IMR-90 (cell line): Measurements from ENCODE around the gene NKAIN2. TPM values are rescaled to one million over a fixed set of nuclear protein-coding genes. Genes with fewer than 3 reads are reported as not detected.

Experiments
- ATAC-seq: fragments of 200-7000 bp; cut with Tn5 transposase; 2 replicates; pipeline ENCODE4 v1.9.1; 2020; ENCODE audit warnings: low read depth, mild to moderate bottlenecking, moderate library complexity
- BruUV-seq: library from RNA; stranded (reverse); fragments of 400-500 nt; replicated peaks from 2 replicates; lab custom pipeline; 2021; lab: Mats Ljungman, UMichigan
- CTCF ChIA-PET: fragments of 300-600 bp; formaldehyde crosslinking; extraction: SDS; loops from one replicate; lab custom pipeline; 2021; ENCODE audit warnings: antibody characterized with exemption; lab: Yijun Ruan, JAX
- POLR2A ChIA-PET: fragments of 300-600 bp; sonication (Branson Sonifier 250); formaldehyde crosslinking; loops from one replicate; lab custom pipeline; 2022; ENCODE audit warnings: antibody characterized with exemption; ENCODE audit not compliant: unreplicated experiment; lab: Charles Lee
- DNase-seq: peaks from one replicate; pipeline ENCODE4 v3.0.0; 2013
- H2AFZ ChIP-seq: replicated peaks from 2 replicates; pipeline ENCODE3; 2013; ENCODE audit warnings: low read length, mild to moderate bottlenecking; ENCODE audit not compliant: poor library complexity
- H2AK5ac ChIP-seq: 2 replicates; pipeline ENCODE4 v1.6.1; 2013; ENCODE audit warnings: low read depth, low read length, inconsistent platforms
- H2AK9ac ChIP-seq: replicated peaks from 2 replicates; pipeline ENCODE3; 2013; ENCODE audit warnings: mild to moderate bottlenecking, low read depth, low read length, moderate library complexity; ENCODE audit not compliant: poor library complexity
- H2BK120ac ChIP-seq: 2 replicates; pipeline ENCODE4 v1.6.1; 2013; ENCODE audit warnings: low read depth, low read length, inconsistent platforms
- H2BK15ac ChIP-seq: 3 replicates; pipeline ENCODE4 v1.6.1; 2013; ENCODE audit warnings: low read depth, low read length, inconsistent platforms
- H2BK20ac ChIP-seq: 2 replicates; pipeline ENCODE4 v1.6.1; 2013; ENCODE audit warnings: low read depth, mild to moderate bottlenecking, inconsistent platforms, low read length, moderate library complexity
- H2BK5ac ChIP-seq: 2 replicates; pipeline ENCODE4 v1.6.1; 2013; ENCODE audit warnings: mild to moderate bottlenecking, low read depth, low read length, inconsistent platforms; ENCODE audit not compliant: poor library complexity, severe bottlenecking
- H3K14ac ChIP-seq: replicated peaks from 2 replicates; pipeline ENCODE4 v1.6.1; 2013; ENCODE audit warnings: low read depth, low read length, inconsistent platforms
- H3K18ac ChIP-seq: 2 replicates; pipeline ENCODE4 v1.6.1; 2013; ENCODE audit warnings: low read depth, low read length, control low read depth
- H3K23ac ChIP-seq: 2 replicates; pipeline ENCODE4 v1.6.1; 2013; ENCODE audit warnings: low read depth, low read length, inconsistent platforms
- H3K27ac ChIP-seq: 2 replicates; pipeline ENCODE4 v1.5.1; 2013; ENCODE audit warnings: mild to moderate bottlenecking, control low read depth, low read length; ENCODE audit not compliant: insufficient read depth
- H3K27me3 ChIP-seq: 2 replicates; pipeline ENCODE4 v1.6.1; 2013; ENCODE audit warnings: low read length; ENCODE audit not compliant: control insufficient read depth, insufficient read depth
- H3K36me3 ChIP-seq: 2 replicates; pipeline ENCODE4 v1.6.1; 2013; ENCODE audit warnings: low read length, mixed read lengths; ENCODE audit not compliant: control insufficient read depth, insufficient read depth
- H3K4ac ChIP-seq: 2 replicates; pipeline ENCODE4 v1.6.1; 2013; ENCODE audit warnings: low read depth, low read length, inconsistent platforms
- H3K4me1 ChIP-seq: 2 replicates; pipeline ENCODE4 v1.6.1; 2013; ENCODE audit warnings: low read length, mixed read lengths; ENCODE audit not compliant: control insufficient read depth, insufficient read depth
- H3K4me2 ChIP-seq: 2 replicates; pipeline ENCODE4 v1.6.1; 2013; ENCODE audit warnings: low read depth, mild to moderate bottlenecking, control low read depth, low read length, moderate library complexity
- H3K4me3 ChIP-seq: 2 replicates; pipeline ENCODE4 v1.5.1; 2013; ENCODE audit warnings: low read depth, mild to moderate bottlenecking, control low read depth, low read length, moderate library complexity; ENCODE audit not compliant: insufficient read depth
- H3K56ac ChIP-seq: 2 replicates; pipeline ENCODE4 v1.6.1; 2013; ENCODE audit warnings: low read length, inconsistent platforms; ENCODE audit not compliant: insufficient read depth; ENCODE audit errors: extremely low read depth
- H3K79me1 ChIP-seq, 2 experiments: 2 replicates each; pipeline ENCODE4 v1.6.1; 2013; ENCODE audit warnings: low read length in 2 of 2, inconsistent platforms in 1 of 2, low read depth in 1 of 2
- H3K9ac ChIP-seq: 2 replicates; pipeline ENCODE4 v1.6.1; 2013; ENCODE audit warnings: low read depth, low read length, control low read depth
- H3K9me1 ChIP-seq: 2 replicates; pipeline ENCODE4 v1.6.1; 2013; ENCODE audit warnings: low read length, inconsistent platforms; ENCODE audit not compliant: insufficient read depth
- H3K9me3 ChIP-seq: 2 replicates; pipeline ENCODE4 v1.6.1; 2013; ENCODE audit warnings: low read length; ENCODE audit not compliant: control insufficient read depth, insufficient read depth
- H4K20me1 ChIP-seq: 2 replicates; pipeline ENCODE4 v1.6.1; 2013; ENCODE audit warnings: low read length, inconsistent platforms; ENCODE audit not compliant: insufficient read depth
- H4K5ac ChIP-seq: 2 replicates; pipeline ENCODE4 v1.6.1; 2013; ENCODE audit warnings: mild to moderate bottlenecking, low read depth, low read length, control low read depth
- H4K8ac ChIP-seq, 2 experiments: 2 replicates each; pipeline ENCODE4 v1.6.1; 2013; ENCODE audit warnings: low read depth in 2 of 2, low read length in 2 of 2, control low read depth in 1 of 2, inconsistent platforms in 1 of 2
- H4K91ac ChIP-seq: 2 replicates; pipeline ENCODE4 v1.6.1; 2013; ENCODE audit warnings: low read depth, low read length, inconsistent platforms; ENCODE audit not compliant: insufficient read depth
- CEBPB ChIP-seq: IDR thresholded peaks from 2 replicates; pipeline ENCODE4 v1.6.1; 2012; ENCODE audit warnings: low read depth, low read length, improper control_type of control experiment
- ELK1 ChIP-seq: fragments of 150-350 bp; IDR thresholded peaks from 2 replicates; pipeline ENCODE4 v1.6.1; 2016; ENCODE audit warnings: low read depth, mild to moderate bottlenecking, low read length, moderate library complexity, borderline replicate concordance
- MXI1 ChIP-seq: IDR thresholded peaks from 2 replicates; pipeline ENCODE4 v1.6.1; 2012; ENCODE audit warnings: low read depth, mild to moderate bottlenecking, low read length, moderate library complexity, borderline replicate concordance
- RAD21 ChIP-seq: IDR thresholded peaks from 2 replicates; pipeline ENCODE4 v1.6.1; 2012; ENCODE audit warnings: low read length, improper control_type of control experiment
- RFX5 ChIP-seq: IDR thresholded peaks from 2 replicates; pipeline ENCODE4 v1.8.0; 2012; ENCODE audit warnings: low read depth, mild to moderate bottlenecking, low read length, moderate library complexity
- SMC3 ChIP-seq: fragments of 150-350 bp; IDR thresholded peaks from 2 replicates; pipeline ENCODE4 v1.6.1; 2016; ENCODE audit warnings: low read depth, mild to moderate bottlenecking, antibody characterized with exemption, low read length, moderate library complexity
- WGBS, 2 experiments: methylation state at CpG; one replicate each; pipeline versions ENCODE4 v1.1.5 to v1.1.7; 2013; ENCODE audit warnings: missing lambda C conversion rate in 2 of 2; ENCODE audit not compliant: insufficient read length in 1 of 2; ENCODE audit errors: extremely low coverage in 2 of 2; 5-methylcytosine and 5-hydroxymethylcytosine counted together
- dilution Hi-C: fragments of 300-500 bp; cut with HindIII; formaldehyde crosslinking; loops from one replicate; pipeline ENCODE4 v1.14.3; 2018; ENCODE audit warnings: low sequenced_read_pairs; ENCODE audit not compliant: unreplicated experiment
- in situ Hi-C: fragments of 300-500 bp; cut with MboI; formaldehyde crosslinking; loops from 3 replicates; pipeline ENCODE4 v1.14.3; 2019; ENCODE audit warnings: low sequenced_read_pairs, inconsistent platforms, mixed read lengths
- intact Hi-C: fragments of 100-400 bp; cut with micrococcal nuclease; formaldehyde crosslinking; loops from 2 replicates; pipeline ENCODE4 v1.10.0; 2022
- polyA plus RNA-seq, 3 experiments: library from polyadenylated mRNA; depleted of rRNA; stranded (reverse); fragments of >200 nt; gene quantifications; 2 replicates each; pipeline ENCODE4 v1.2.3, GENCODE V29; 2012; ENCODE audit warnings: low replicate concordance in 1 of 3
- total RNA-seq: library from RNA; depleted of rRNA; stranded (reverse); fragments of >200 nt; gene quantifications from 2 replicates; pipeline ENCODE4 v1.2.3, GENCODE V29; 2012
- TF ChIP-seq, protein P1 (sequence below): conservative IDR thresholded peaks from 2 replicates; pipeline ENCODE4 v1.5.1; 2012; ENCODE audit warnings: mild to moderate bottlenecking, low read depth, low read length, improper control_type of control experiment

Gene NKAIN2
- total and polyA plus RNA-seq, 2 of the 4 experiments (the other 2 are of a cell fraction): not detected

DNA sequence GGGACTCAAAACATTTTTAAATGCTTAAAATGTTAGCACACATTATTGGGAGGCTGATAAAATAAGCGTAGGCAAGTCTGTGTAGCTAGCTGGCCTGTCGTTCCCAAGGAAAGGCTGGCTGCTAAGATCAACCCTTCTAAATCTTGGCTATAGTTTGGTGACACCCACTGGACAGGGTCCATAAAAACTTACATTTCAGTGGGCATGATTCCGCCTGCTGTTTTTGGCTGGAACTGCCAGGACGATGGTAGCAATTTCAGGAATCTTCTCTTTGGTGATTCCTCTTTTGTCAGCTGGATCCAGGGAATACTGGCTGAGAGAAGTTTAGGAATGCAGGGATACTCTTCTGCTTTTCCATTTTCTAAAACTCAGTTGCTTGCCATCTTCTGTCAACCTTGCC lies 162.2 kb downstream of the NKAIN2 start:
- H2BK5ac ChIP-seq: no peak overlapping the region
- POLR2A ChIA-PET: no interaction called here
- H2AK9ac ChIP-seq: no peak overlapping the region
- no peak overlapping the region for H3K9ac ChIP-seq
- no peak overlapping the region for H3K27ac ChIP-seq
- no peaks in the 10 kb centered on the region for H3K9me1 ChIP-seq
- H2BK120ac ChIP-seq: no peak overlapping the region
- H3K23ac ChIP-seq: no peak overlapping the region
- no peak overlapping the region for H3K56ac ChIP-seq
- no peak overlapping the region for H4K8ac ChIP-seq
- H3K27me3 ChIP-seq: no peaks in the 10 kb centered on the region
- H3K9me3 ChIP-seq: no peaks in the 10 kb centered on the region
- H3K4ac ChIP-seq: no peak overlapping the region
- H2BK20ac ChIP-seq: no peak overlapping the region
- no peak overlapping the region for H2AFZ ChIP-seq
- no peak overlapping the region for H3K14ac ChIP-seq
- no peak overlapping the region for H2BK15ac ChIP-seq
- no peak overlapping the region for H3K4me2 ChIP-seq
- TF ChIP-seq, protein P1, sequence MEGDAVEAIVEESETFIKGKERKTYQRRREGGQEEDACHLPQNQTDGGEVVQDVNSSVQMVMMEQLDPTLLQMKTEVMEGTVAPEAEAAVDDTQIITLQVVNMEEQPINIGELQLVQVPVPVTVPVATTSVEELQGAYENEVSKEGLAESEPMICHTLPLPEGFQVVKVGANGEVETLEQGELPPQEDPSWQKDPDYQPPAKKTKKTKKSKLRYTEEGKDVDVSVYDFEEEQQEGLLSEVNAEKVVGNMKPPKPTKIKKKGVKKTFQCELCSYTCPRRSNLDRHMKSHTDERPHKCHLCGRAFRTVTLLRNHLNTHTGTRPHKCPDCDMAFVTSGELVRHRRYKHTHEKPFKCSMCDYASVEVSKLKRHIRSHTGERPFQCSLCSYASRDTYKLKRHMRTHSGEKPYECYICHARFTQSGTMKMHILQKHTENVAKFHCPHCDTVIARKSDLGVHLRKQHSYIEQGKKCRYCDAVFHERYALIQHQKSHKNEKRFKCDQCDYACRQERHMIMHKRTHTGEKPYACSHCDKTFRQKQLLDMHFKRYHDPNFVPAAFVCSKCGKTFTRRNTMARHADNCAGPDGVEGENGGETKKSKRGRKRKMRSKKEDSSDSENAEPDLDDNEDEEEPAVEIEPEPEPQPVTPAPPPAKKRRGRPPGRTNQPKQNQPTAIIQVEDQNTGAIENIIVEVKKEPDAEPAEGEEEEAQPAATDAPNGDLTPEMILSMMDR: peak; percentile 59
- TF ChIP-seq SMC3: peak; percentile 24; the same call in 1 of the 2 replicates
- no peak for TF ChIP-seq RFX5
- no peak for TF ChIP-seq ELK1
- no peak for TF ChIP-seq MXI1
- no peak for TF ChIP-seq CEBPB
- peak; percentile 67 for TF ChIP-seq RAD21
- dilution Hi-C loops: no loop called here
- in situ Hi-C loops: loop anchor here (10.0 kb wide), 1 partner anchor 161 kb away; the partner anchor contains the start of gene NKAIN2
- CTCF ChIA-PET: no interaction called here
- no peaks in the 10 kb centered on the region for H4K20me1 ChIP-seq
- H3K4me1 ChIP-seq: no peaks in the 10 kb centered on the region
- no peak overlapping the region for H3K18ac ChIP-seq
- BruUV-seq: no TSS peak
- no peak overlapping the region for H4K91ac ChIP-seq
- no peak overlapping the region for H2AK5ac ChIP-seq
- H3K4me3 ChIP-seq: no peak overlapping the region
- intact Hi-C loops: loop anchor here (1.0 kb wide), 2 partner anchors 164 to 550 kb away; no protein-coding TSS in a partner anchor
- H3K36me3 ChIP-seq: no peaks in the 10 kb centered on the region
- no peaks in the 10 kb centered on the region for H3K79me1 ChIP-seq
- peak; percentile 23 for DNase-seq
- no peak overlapping the region for H4K5ac ChIP-seq
- peak; percentile 44; the same call in 1 of the 2 replicates for ATAC-seq
- WGBS, 2 experiments: no CpG with 5 or more reads among the region's 4 CpGs
